SK-N-DZ (cell line): Measurements from ENCODE around the gene CNPY1.

Experiments
- DNase-seq: peaks from one replicate; pipeline ENCODE4 v3.0.0-alpha.2; 2015; ENCODE audit warnings: low spot score

The CNPY1 gene

DNA sequence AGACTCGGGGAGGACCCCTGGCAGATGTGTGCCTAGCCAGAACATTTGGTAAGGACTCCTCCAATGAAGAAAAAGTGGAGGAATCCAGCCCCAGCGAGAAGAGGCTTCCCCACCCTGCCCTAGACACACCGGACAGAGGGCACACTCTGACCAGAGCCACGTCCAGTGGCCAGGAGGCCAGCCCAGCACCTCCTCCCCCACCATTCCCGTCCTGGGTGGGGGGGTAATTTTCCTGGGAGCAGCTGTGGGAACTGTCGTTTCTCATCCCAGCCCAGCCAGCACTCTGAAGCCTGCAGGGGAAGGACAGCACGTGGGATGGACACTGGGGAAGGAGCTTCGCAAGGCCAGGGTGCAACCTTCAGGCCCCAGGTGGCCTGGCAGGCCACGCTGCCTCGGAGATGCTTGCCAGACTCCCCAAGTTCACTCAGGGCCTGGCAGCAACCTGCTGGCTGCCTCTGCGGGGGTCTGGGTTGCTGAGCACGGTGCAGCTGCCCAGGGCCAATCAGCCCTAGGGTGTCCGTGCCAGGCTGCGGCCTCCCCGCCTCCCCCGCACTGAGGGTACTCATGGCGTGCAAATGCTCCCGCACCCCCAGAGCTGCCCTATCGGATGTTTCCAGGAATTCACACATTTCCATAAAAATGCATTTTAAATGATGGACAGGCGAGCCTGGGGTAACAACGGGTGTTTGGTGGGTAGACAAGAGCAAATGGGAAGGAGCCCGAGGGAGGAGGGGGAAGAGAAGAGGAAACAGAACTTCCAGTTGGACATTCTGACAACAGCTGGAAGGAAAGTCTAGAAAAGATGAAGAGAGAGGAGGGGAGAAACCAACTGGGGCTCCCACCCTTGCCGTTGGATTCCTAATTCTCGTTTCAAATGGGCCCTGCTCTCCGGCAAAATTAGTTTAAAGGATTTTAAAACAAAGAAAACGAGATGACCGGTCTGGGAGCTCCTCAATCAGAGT, 90.3 kb downstream of the CNPY1 start:
- DNase-seq = no peak

DNA sequence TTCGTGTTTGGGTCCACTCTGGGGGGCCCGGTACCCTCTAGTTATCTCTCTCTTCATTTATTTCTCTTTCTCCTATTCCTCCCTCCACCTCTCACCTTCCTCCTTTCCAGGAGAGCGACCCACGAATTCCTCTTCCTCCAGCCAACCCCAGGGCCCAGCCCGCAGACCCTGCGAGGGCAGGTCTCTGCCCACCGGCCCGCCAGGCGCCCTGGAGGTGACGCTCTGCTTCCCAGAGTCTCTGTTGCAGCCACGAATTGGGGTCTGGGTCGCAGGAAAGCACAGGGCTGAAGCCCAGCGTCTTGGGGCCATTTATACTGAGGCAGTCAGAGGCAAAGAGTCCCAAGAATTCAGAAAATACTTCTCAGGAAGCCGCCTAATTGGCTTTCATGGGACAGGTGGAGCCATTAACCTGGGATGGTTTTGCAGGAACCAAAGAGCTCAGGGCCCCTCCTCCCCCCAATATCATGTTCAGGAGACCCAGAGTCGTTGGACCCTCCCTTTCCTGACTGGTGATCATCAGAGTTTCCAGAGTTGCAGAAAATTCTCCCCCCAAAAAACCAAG, 91.1 kb downstream of the CNPY1 start:
- DNase-seq = no peak

DNA sequence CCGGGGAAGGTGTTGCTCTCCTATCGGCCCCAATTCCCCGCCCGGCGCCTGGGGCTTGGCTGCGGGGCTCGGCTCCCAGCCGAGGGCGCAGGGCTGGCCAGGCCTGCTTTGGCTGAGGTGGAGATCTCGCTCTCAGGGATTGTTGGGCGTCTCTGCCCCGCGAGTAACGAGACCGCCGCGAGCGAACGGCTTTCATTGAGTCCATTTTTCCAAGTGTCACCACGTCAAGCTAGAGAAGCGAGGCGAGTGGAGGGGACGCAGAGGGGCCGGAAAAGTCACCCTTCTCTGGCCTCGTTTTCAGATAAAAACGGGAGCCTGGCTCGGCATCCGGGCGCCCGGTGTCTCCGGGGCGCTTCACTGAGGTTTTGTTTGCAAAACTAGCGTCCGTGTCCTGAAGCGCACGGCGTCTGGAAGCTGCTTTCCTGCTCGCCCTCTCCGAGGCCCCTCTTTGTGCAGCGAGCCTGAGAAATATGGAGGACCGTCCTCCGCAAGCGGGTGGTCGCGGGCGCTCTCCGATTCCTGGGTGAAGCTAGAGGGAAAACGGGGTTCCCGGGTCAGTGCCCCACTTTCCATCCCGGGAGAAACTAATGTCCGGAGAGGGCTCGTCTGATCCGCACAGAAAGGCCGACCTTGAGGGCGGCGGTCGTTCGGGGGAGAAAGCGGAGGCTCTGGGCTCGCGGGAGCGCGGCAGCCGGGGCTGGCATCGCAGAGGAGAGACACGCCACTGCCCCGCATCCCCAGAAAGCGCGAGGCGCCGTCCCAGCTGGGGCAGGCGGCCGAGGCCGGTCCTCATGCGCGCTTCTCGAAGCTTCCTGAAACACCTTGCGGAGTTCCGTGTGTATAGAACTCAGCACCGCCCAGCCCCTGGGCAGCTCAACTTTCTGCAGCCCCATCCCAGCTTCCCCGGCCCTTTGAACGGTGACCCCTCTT, 91.9 kb downstream of the CNPY1 start:
- no peak for DNase-seq

DNA sequence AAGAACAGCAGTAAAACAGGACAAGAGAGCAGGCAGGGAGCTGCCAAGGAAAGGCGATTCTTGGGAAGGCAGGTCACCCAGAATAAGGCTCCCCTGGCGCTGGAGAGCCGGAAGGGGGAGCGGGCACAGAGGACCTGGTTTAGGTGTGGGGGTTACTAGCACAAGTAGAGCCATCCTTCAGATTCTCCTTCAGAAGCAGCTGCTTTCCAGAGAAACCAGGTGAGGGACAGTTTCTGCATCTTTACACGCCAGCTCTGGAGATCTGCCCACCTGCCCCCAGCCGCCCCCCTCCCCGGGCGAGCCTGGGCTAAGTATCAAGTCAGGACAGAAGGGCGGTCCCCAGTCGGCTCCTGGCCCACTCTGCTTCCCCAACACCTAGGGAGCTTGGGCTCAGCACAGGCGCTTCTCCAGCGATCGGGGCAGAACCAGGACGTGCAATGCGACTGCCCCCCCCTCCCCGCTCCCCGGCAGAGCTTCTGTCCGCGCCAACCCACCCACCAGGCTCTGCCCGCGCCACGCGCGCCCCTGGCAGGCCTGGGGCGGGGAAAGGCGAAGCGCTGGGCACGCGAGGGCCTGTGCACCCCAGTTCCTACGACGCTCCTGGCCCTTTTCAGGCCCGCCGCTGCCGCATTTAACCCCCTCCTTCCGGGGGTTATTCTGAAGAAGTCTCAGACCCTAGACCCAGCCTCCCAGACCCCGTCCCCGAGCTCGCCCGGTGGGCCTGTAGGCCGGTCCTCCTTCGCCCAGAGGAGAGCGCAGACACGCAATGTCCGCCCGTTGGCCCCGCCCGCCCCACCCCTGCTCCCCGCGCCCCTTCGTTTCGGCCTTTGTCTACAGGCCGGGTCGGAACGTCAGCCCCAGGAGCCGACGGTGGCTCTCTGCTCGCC, 92.8 kb downstream of the CNPY1 start:
- no peak for DNase-seq

DNA sequence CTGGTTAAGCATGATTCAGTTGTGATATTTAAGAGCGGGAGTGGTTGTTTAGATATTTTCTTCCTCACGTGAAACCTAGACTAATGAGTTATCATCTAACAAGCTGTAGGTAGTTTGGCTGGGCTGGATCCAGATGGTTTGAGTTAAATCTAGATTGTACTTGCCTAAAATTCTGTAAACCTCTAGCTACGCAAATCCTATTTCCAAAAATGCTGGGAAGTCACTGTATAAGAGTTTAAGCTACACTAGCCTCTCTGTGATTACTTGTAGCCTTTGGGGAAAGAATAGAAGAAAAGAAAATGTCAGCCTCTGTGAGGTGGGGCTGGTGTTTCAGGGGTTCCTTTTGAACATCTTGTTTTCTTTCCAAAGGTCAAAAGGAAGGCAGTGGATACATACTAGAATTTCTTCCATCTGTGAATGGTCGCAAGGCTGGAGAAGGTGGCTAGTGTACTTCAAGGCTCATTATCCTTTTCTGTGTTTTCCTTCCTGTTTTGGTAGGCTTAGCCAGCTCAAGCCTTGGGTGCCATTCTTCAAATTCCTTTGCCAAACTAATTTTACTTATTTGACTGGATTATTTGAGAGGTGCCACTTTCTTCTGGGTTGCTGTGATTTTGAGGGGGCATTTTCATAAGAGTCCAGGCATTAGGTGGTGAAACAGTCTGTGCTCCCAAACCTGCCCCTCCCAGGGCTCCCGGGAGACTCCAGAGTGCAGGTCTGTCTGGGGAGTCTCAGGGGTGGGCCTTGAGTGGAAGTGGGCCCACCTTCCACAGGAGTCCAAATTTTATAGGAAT, 93.7 kb downstream of the CNPY1 start:
- no peak for DNase-seq

DNA sequence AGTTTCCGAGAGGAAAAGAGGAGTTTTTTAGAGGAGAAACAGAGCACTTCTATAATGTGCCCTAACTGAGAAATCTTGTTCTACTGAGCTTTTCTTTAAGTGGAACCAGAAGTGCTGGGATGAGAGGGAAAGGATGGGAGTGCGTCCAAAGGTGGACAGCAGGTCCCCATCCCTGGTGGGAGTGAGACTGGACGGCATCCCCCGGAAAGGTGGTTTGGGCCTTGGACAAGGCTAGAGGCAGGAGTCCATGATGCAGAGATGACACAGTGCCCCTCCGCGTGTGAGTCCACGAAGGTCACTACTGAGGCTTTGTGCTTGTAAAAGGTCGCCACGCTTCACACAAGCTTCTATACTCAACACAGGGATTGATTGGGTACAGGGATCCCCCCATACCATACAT, 94.5 kb downstream of the CNPY1 start:
- DNase-seq = no peak
